HG03575 (cell line): ENCODE measurements around the gene LIMS3.
"Not testable (repeated sequence)": the region's sequence is repeated elsewhere in the genome, so short reads cannot be mapped to it uniquely, and the experiment has no call there.

Experiments used
- ATAC-seq: cut with Tn5 transposase; IDR thresholded peaks from one replicate; pipeline ENCODE4 v1.9.1; 2021; ENCODE audit not compliant: unreplicated experiment, insufficient number of reproducible peaks, low FRiP score; ENCODE audit errors: extremely low read depth

Gene LIMS3

DNA sequence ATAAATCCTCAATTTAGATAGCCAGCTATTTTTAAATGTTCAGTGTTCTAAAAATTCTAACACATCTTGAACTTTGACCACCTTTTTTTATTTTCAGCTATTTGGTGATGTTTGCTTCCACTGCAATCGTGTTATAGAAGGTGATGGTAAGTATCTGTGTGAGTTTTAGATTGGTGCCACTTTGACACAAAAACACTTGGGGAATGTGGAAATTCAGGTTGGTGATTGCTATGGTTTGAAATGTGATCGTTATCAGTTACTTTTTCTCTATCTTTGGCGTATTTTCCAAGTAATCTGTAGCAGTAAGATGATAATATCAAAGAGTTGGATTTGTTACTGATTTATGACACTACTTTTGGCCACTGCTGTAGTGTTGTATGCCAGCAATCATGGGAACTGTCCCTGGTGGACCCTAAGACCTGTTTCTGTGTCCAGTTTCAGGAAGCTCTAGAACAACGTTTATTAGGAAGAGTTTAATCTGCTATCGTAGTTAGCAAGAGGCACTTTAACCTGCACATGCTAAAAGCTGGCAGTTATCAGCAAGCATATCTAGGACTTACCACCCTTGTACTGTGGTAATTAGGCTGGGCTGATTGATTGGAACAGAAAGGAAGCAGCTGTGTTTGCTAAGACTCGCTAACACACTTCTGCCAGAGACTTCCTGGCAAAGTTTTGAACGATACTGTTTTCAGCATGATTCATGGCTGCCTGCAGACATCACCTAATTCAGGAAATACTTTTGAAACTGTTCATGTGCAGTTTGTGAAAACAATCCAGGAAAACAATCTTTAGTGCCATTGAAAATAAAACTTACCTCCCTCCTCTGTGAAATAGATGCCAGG, 23.3 kb downstream of the LIMS3 start:
- not testable (repeated sequence) for ATAC-seq

DNA sequence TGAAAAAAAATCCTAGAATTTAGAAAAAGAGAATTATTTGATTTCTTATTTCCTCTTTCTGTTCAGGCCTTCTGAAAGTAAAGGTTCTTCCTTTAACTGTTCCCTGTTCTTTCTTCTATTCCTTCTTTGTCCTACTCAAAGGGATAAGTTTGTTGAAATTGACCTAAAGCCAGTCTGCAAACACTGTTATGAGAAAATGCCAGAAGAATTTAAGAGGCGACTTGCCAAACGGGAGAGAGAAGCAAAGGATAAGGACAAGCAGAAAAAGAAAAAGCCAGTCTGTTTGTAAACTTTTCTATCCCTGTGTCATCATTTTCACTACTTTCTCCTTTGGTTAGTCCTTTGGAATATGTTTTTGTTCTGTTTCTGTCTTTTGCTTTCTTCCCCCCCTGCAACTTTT, 26.0 kb downstream of the LIMS3 start:
- not testable (repeated sequence) for ATAC-seq

DNA sequence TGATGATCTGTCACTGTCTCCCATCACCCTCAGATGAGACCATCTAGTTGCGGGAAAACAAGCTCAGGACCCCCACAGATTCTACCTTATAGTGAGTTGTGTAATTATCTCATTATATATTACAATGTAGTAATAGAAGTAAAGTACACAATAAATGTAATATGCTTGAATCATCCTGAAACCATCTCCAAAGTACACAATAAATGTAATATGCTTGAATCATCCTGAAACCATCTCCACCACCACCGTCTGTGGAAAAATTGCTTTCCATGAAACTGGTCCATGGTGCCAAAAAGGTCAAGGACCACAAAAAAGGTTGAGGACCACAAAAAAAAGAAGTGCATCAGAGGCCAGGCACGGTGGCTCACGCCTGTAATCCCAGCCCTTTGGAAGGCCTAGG, 29.3 kb downstream of the LIMS3 start:
- ATAC-seq, result not testable (repeated sequence)

DNA sequence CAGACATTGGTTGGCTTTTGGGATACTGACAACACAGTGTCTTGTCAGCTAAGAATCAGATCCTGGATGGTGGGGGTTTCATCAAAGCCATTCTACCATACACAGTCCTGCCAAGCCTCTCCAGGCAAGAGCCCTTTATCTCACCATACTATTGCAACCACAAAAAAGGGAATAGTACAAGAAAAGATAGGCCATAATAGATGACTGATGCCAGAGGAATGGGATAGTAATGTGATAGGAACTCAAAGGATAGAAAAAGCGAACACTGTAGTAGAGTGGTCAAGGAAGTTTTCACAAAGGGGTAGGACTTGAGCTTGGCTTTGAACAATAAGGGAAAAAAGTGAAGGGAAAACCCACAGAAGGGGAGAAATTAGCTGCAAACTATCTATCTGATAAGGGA, 30.7 kb downstream of the LIMS3 start:
- not testable (repeated sequence) for ATAC-seq

DNA sequence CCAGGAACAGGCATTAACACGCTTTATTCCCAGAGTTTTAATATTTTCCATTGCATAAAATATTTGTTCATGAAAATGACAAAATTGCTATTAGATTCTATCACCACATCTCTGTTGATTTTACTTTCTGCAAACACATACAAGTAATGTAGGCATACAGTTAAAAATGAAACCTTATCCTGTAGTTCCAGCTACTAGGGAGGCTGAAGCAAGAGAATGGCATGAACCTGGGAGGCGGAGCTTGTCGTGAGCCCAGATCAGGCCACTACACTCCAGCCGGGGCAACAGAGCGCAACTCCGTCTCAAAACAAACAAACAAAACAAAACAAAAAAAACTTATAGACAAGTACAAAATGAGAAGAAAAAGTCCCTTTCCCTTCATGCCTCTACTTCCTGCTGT, 38.0 kb downstream of the LIMS3 start:
- ATAC-seq, result not testable (repeated sequence)

DNA sequence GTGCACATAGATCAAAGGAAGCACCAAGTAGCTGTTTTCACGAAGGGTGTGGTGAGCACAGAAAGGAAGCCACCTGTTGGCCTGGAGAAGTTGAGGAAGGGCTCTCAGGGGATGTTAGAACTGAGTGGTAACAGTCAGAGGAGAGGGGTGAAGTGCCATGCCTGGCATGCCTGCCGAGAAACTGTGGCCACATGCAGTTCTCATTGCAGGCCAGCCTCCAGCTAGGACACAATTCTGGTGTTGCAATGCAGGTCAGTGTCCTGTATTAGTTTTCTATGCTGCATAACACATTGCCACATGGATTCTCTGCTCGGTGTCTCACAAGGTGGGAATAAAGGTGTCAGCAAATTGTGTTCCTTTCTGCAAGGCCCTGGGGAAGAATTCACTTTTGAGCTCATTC, 46.9 kb downstream of the LIMS3 start:
- ATAC-seq, result not testable (repeated sequence)

DNA sequence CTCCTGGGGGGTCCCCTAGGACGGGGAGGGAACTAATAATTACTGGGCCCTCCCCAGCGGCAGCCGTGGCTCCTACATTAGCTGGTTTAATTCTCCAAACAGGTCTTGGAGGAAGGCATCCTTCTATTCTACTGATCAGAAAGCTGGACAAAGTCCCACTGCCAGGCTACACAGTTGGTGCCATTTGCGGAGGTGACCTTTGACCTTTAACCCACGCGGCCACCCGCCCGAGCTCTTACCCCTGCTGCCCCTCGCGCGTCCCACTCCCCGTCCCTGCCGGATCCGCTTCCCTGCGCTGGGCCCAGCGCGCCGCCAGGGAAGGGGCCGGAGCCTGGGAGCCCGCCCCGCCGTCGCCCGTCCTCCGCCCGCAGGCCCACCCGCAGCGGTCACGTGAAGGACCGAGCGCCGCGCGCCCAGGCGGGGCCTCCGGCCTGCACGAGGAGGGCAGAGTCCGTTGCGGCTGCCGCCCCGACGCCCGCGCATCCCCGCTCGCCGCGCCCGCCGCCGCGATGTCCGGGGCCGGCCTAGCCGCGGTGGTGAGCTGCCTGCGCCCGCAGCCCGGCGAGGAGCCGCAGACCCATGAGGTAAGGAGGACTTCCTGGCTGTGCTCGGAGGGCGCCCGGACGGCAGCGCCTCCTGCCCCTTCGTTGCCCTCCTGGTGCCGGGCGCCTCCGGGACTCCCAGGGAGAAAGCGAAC, 48.9 kb downstream of the LIMS3 start:
- not testable (repeated sequence) for ATAC-seq

DNA sequence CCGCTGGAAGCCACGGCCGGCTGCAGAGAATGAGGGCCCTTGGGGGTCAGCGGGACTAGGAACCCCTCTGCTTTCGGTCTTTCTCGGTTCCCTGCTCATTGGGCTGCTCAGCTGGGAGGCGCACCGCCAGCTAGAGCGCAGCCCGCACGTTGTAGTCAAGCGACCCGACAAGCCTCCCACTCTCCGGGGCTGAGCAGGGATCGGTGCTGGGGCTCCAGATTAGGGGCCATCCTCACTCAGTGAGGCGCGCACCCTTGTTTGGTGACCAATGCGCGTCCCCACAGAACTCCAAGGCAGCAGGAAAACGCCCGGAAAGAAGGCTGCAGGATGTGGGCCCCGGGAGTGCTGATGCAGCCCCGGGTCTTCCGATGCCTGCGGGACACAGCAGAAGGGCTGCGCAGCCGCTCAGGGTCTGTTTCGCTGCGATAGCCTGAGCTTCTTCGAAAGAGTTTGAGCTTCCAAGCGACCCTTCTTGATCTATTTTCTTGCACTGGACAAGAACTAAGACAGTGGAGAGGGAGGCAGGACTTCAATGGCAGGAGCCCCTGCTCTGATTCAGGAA, 49.6 kb downstream of the LIMS3 start:
- ATAC-seq, result not testable (repeated sequence)

DNA sequence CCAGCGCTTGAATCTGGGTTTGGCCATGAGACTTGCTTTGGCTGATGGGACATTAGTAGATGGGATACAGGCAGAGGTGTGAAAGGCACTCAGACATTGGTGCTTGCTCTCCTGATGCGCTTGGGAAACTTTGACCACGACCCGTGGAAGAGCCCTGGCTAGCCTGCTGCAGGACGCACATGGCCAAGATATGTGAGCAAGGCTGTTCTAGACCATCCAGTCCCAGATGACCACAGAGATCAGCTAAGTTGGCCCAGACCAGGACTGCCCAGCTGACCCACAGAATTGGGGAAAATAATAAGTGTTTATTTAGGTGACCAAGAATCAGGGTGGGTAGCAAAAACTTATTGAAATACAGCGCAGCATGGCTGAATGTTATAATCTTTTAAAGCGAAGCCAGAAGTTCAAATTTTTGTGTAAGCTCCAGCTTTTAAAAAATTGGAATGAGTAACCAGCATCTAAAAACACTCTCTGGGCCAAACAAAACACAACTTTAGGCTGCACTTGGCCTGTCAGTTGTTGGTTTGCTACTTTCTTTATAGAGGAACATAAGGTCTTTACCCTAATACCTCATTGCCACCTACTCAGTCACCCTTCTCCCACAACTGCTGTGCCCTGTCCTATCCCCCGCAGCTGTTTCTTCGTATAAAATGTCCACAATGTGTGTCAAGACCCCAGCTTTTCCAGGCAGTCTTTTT, 51.8 kb downstream of the LIMS3 start:
- ATAC-seq, result not testable (repeated sequence)

DNA sequence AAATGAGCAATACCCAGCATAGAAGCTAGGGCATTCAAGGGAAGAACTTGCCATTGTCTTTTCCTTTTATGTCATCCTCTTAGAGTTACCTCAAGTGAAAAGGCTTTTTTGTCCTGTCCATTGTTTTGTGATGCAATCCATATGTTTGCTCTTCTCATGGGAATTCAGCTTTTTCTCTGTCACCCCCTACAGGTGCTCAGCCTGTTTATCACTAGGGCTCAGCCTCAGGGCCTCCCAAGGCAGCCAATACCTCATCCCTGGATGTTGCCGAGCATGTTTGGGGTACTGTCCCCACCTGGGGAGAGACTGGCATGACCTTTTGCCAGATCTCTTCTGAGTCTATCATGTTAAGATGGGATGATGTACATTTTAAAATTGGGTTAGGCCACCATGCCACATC, 65.5 kb downstream of the LIMS3 start:
- not testable (repeated sequence) for ATAC-seq

DNA sequence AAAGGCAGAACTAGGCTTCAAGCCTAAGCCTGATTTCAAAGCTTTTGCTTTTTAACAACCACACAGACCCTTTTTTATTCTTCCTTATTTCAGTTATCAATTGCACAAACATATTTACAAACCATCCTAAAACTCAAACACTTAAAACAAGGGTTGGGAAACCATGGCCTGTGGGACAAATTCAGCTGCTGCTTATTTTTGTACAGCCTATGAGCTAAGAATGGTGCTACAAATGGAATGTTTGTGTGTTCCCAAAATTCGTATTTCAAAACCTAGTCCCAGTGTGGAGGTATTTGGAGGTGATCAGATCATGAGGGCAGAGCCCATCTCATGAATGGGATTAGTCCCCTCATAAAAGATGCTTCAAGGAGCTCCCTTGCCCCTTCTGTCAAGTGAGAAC, 67.0 kb downstream of the LIMS3 start:
- ATAC-seq, result not testable (repeated sequence)

DNA sequence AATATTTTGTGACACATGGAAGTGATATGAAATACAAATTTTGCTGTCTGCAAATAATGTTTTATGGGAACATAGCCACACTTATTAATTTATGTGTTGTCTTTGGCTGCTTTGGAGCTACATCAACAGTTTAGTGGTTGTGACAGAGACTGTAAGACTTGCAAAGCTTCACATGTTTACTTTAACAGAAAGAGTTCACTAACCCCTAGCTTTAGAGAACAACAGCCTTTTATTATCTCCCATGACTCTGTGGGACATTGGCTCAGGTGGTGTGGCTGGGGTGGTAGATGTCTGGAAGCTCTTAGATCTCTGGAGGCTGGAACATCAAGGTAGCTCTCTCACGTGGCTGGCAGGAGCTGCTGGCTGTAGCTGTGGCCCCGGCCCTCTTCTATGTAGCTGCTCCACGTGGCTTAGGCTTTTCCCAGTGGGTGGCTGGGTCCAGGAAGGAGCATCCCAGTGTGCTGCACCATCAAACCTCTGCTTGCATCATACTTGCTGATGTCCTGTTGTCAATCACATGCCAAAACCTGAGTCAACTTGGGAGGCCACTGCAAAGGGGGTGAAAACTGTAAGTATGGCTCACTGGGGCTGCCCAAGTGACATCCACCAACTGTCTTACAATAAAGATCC, 67.7 kb downstream of the LIMS3 start:
- ATAC-seq, result not testable (repeated sequence)

DNA sequence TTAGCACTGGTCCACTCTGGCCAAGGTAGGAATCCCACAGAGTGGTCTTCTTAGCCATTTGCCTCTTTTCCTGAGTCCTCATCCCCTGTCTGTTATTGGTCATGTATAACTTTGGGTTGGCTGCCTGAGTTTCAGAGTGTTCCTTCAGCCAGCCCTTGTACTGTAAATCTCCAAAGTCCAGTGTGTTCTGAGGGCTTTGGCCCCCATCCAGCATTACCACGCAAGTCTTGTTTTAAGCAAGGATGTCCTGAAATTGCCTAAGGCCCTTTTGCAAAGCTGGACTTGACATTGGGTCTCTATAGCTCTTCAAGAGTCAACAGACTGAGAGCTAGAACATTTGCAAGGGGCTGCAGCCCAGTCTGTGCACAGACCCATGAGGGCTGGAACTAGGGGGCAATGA, 68.4 kb downstream of the LIMS3 start:
- not testable (repeated sequence) for ATAC-seq

DNA sequence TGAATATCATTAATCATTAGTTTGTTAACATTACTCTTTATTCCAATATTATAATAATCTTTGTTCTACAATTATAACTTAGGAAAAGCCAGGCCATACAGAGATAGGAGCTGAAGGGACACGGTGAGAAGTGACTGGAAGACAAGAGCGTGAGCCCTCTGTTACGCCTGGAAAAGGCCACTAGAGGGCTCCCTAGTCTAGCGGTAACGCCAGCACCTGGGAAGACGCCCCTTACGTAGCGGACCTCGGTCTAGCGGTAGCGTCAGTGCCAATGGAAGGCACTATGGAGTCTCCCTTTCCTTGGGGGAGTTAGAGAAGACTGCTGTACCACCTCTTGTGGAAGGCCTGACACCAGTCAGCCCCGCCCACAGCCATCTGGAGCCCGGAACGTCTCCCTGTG, 71.4 kb downstream of the LIMS3 start:
- not testable (repeated sequence) for ATAC-seq

DNA sequence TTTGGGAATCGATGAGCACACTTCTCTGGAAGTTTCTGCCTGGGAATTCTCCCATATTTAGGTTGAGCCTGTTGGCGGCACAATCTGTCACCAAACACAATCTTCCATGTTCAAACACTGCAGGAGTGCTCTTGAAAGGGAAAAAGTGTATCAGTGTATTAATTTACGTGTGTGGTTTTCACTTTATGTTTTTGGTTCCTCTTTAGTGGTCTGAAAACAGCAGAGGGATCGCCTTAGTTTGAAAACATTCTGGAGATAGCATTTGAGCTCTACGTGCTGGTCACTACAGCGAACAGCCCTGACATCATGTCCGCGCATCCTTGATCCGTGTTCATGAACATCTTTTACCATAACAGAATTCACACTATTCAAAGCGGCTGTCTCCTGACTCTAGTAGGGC, 73.2 kb downstream of the LIMS3 start:
- ATAC-seq, result not testable (repeated sequence)
